Ovary (tissue), 9 donors: Measurements from ENCODE around the gene ARHGAP1. TPM values are rescaled to one million over a fixed set of nuclear protein-coding genes. Genes with fewer than 3 reads are reported as not detected.
"Not testable (repeated sequence)": the region's sequence is repeated elsewhere in the genome, so short reads cannot be mapped to it uniquely, and the experiment has no call there.

ENCODE experiments used
- DNase-seq, 5 donors: peaks; one replicate each; pipeline ENCODE4 v3.0.0-alpha.2; 2019 to 2020
- H3K27ac ChIP-seq, 2 donors: fragments of 200-600 bp; one replicate each; pipeline versions ENCODE4 v1.5.1 to v1.8.0; 2019 to 2022
- H3K27me3 ChIP-seq: fragments of 200-600 bp; one replicate; pipeline ENCODE4 v1.8.0; 2022
- H3K36me3 ChIP-seq: fragments of 200-600 bp; sonication (generic); one replicate; pipeline ENCODE4 v1.5.1; 2019
- H3K4me1 ChIP-seq: one replicate; pipeline ENCODE4 v1.8.1; 2013; ENCODE audit warnings: mild to moderate bottlenecking, moderate library complexity; ENCODE audit not compliant: insufficient read depth
- H3K4me3 ChIP-seq: fragments of 200-600 bp; sonication (generic); one replicate; pipeline ENCODE4 v1.5.1; 2017
- H3K9me3 ChIP-seq, 2 donors: fragments of 200-600 bp in 1 of 2; sonication (generic) in 1 of 2; one replicate each; pipeline versions ENCODE4 v1.5.1 to v1.8.1; 2013 to 2019; ENCODE audit warnings: mild to moderate bottlenecking in 1 of 2, moderate library complexity in 1 of 2
- EP300 ChIP-seq: sonication (generic); formaldehyde crosslinking; IDR thresholded peaks from one replicate; pipeline ENCODE4 v1.6.1; 2017; ENCODE audit warnings: antibody characterized with exemption
- POLR2A ChIP-seq: fragments of 450-650 bp; IDR thresholded peaks from one replicate; pipeline ENCODE4 v1.6.1; 2017; ENCODE audit warnings: antibody characterized with exemption, mild to moderate bottlenecking, moderate library complexity
- whole genome bisulfite sequencing, 3 donors: extraction: QIAGEN DNeasy Blood & Tissue Kit in 1 of 3; methylation state at CpG; one replicate each; pipeline versions ENCODE4 v1.1.5 to v1.1.7; 2013 to 2017; 5-methylcytosine and 5-hydroxymethylcytosine counted together
- intact Hi-C, 4 donors: fragments of 100-400 bp; cut with DNase I; formaldehyde crosslinking; loops; one replicate each; pipeline versions ENCODE4 v1.11.0 to v1.15.1; 2022 to 2023
- polyA plus RNA-seq, 2 donors: library from polyadenylated mRNA; stranded (reverse); fragments of 200-250 nt in 1 of 2; fragments of 350-450 nt in 1 of 2; fragmentation: Illumina TruSeq in 1 of 2; extraction: RNeasy Lipid Tissue Mini Kit (QIAGEN cat#74804) in 1 of 2; gene quantifications; one replicate each; pipeline ENCODE4 v1.2.3, GENCODE V29; 2013 to 2014
- total RNA-seq, 7 donors: library from RNA; depleted of rRNA in 2 of 7; stranded (reverse); fragments of >200 nt in 2 of 7; fragmentation: NEBNext Ultra II Directional in 3 of 7; extraction: Animal tissue kit (Norgen Biotek cat#: 25700) in 3 of 7; gene quantifications; one replicate each; pipeline versions ENCODE4 v1.1.0 to v1.2.4, GENCODE V29; 2016 to 2023
- TF ChIP-seq, protein P1 (sequence below), 3 donors: fragments of 450-650 bp in 2 of 3; fragments of 200-600 bp in 1 of 3; IDR thresholded peaks; one replicate each; pipeline versions ENCODE4 v1.5.1 to v1.8.0; 2016 to 2022; ENCODE audit warnings: antibody characterized with exemption in 3 of 3, mild to moderate bottlenecking in 1 of 3
- donor health status: DM: no; HTN: no; CAD: no; lungs with moderate emphysema.
- donor health status: DM: no; HTN: no; CAD: no.
- donor health status: Bipolar disorder and iron deficiency.
- donor health status: DM: yes; HTN: yes; CAD: no.
- donor health status: DM: no; HTN: no; CAD: no.
- donor health status: DM: yes; HTN: yes; CAD: no.

ARHGAP1 gene
- total and polyA plus RNA-seq, 9 donors = 24.1 to 95.9 (median 73.3) TPM

GRCh38 chr11:46721286-46721685, 20.9 kb upstream of the ARHGAP1 start:
- 84 to 85% (median 84%) methylated on average over 6 of the region's 6 CpGs for WGBS, 3 donors
- H3K4me3 ChIP-seq = no peak overlapping the region
- no peak for DNase-seq
- no peaks in the 10 kb centered on the region for H3K4me1 ChIP-seq
- no peaks in the 10 kb centered on the region for H3K27me3 ChIP-seq
- H3K36me3 ChIP-seq = no peaks in the 10 kb centered on the region
- no peaks in the 10 kb centered on the region for H3K9me3 ChIP-seq
- TF ChIP-seq, protein P1, sequence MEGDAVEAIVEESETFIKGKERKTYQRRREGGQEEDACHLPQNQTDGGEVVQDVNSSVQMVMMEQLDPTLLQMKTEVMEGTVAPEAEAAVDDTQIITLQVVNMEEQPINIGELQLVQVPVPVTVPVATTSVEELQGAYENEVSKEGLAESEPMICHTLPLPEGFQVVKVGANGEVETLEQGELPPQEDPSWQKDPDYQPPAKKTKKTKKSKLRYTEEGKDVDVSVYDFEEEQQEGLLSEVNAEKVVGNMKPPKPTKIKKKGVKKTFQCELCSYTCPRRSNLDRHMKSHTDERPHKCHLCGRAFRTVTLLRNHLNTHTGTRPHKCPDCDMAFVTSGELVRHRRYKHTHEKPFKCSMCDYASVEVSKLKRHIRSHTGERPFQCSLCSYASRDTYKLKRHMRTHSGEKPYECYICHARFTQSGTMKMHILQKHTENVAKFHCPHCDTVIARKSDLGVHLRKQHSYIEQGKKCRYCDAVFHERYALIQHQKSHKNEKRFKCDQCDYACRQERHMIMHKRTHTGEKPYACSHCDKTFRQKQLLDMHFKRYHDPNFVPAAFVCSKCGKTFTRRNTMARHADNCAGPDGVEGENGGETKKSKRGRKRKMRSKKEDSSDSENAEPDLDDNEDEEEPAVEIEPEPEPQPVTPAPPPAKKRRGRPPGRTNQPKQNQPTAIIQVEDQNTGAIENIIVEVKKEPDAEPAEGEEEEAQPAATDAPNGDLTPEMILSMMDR (IDR thresholded peaks at IDR 0.05) = no peak
- TF ChIP-seq POLR2A = no peak
- no peak for TF ChIP-seq EP300
- intact Hi-C loops = no loop called here
- no peak overlapping the region for H3K27ac ChIP-seq

DNA sequence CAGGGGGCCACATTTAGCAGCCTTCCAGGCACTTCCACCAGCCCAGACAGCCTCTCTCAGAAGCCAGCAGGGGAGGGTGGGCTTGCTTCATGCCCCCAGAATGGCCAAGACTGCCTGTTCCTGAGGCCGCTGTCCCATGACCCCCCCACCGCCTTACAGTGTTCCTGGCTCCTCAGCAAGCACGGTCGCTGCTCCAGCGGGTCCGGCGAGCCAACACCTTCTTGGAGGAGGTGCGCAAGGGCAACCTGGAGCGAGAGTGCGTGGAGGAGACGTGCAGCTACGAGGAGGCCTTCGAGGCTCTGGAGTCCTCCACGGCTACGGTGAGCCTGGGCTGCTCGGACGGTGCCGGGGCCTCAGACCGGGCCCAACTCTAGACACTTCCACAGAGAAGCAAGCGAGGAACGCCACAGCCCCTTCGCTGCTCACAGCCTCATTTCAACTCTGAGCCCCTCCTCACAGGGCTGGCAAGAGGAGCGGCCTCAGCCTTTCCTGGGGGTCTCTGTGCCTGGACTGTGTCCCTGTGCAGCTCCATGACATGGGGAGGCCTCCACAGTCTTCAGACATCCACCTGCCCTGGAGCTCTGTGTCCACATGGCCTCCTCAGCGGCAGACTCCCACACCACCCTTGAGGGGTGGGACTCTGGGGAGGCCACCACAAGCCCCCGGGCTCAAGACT, 19.3 kb upstream of the ARHGAP1 start:
- Histone ChIP-seq H3K27ac (no peak overlapping the region), H3K27me3 (no peaks in the 10 kb centered on the region), H3K4me3 (no peak overlapping the region), H3K9me3 (no peaks in the 10 kb centered on the region), H3K4me1 (no peaks in the 10 kb centered on the region), H3K36me3 (no peaks in the 10 kb centered on the region)
- intact Hi-C loops = no loop called here
- DNase-seq = no peak
- WGBS, 3 donors = 86 to 91% (median 88%) methylated on average over 25 of the region's 25 CpGs
- TF ChIP-seq, protein P1 (IDR thresholded peaks at IDR 0.05) = no peak
- TF ChIP-seq POLR2A (no peak), EP300 (no peak)

DNA sequence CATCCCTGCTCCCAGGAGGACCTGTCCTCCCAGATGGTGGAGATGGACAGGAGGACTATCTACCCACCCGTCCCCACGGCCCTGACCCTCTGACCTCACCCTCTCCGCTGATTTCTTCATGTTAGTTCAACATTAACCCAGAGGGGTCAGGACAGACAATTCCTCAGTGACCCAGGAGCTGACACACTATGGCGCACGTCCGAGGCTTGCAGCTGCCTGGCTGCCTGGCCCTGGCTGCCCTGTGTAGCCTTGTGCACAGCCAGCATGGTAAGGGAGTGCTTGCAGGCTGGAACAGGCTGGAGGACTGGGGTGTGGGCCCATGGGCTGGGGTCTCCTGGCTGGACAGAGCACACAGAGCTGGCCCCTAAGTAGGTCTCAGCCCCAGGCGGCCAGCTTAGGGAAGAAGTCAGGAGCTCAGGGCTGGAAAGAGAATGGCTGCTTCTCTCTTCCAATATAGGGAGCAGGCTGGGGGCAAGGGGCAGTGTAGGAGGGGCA, 18.7 kb upstream of the ARHGAP1 start, which contains the start of gene F2:
Gene F2, plus strand, starts transcription at position 166 of the 495 bp plus-strand sequence. Its CDS starts 23 bp downstream, at position 189.
- Histone ChIP-seq H3K27ac (no peak within 1 kb of the TSS), H3K9me3 (no peaks in the 10 kb centered on the region), H3K4me1 (no peaks in the 10 kb centered on the region), H3K27me3 (no peaks in the 10 kb centered on the region), H3K36me3 (no peaks in the 10 kb centered on the region), H3K4me3 (no peak within 1 kb of the TSS)
- WGBS, 3 donors = 64 to 71% (median 70%) methylated on average over 7 of the region's 7 CpGs
- TF ChIP-seq EP300 = no peak
- DNase-seq = no peak
- intact Hi-C loops = no loop called here

DNA sequence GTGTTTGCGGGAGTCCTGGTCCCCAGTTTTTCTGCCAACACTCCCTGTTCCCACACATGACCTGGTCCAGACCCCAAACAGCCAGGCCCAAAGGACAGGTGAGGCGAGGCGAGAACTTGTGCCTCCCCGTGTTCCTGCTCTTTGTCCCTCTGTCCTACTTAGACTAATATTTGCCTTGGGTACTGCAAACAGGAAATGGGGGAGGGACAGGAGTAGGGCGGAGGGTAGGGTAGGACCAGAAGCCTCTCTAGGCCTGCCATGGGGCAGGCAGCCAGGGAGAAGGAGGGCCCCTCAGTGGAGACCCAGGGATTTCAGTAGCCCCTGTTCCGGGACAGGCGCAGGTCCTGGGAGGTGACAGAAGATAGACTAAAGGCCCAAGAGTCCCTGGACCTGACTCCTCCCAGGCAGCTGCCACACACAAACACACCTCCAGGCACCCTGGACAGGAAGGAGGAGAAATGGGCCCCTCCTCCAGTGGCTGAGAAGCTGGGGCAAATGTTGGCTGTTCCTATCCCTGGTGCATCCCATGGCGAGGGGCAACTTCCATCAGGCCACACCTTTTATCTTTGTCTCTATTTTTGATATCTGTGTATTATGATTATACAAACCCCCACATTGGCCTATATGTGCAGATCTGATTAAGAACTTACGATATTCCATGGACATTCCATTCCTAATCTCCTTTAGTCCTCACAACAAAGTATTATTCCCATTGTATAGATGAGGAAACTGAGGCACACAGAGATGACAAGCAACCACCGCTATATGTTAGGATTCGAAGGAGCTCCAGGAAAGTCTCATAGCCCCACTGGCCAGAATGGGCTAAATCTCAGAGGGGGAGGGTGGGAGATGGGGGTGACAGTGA, 18.0 kb upstream of the ARHGAP1 start:
- intact Hi-C loops = no loop called here
- DNase-seq = no peak
- Histone ChIP-seq H3K4me3 (no peak overlapping the region), H3K36me3 (no peaks in the 10 kb centered on the region), H3K9me3 (no peaks in the 10 kb centered on the region), H3K27ac (no peak overlapping the region), H3K27me3 (no peaks in the 10 kb centered on the region), H3K4me1 (peaks cover 1% of the 10 kb centered on the region)
- 83 to 88% (median 86%) methylated on average over 11 of the region's 11 CpGs for WGBS, 3 donors
- TF ChIP-seq, protein P1 (IDR thresholded peaks at IDR 0.05) = no peak
- no peak for TF ChIP-seq POLR2A
- TF ChIP-seq EP300 = no peak

- H3K27ac ChIP-seq, H3K4me1 ChIP-seq, intact Hi-C loops, DNase-seq, H3K4me3 ChIP-seq, H3K9me3 ChIP-seq, H3K36me3 ChIP-seq, H3K27me3 ChIP-seq: not testable (repeated sequence)
- 95 to 100% (median 98%) methylated on average over 2 of the region's 2 CpGs for WGBS, 3 donors
Observed at GRCh38 chr11:46717825-46718154, 17.4 kb upstream of the ARHGAP1 start.
